ENCODE measurements around the gene RASL11B. TPM values are rescaled to one million over a fixed set of nuclear protein-coding genes. Genes with fewer than 3 reads are reported as not detected.

The RASL11B gene
- total RNA-seq, 2 experiments from 2014 or later, result 0.29 to 0.34 TPM

GRCh38 chr4:52884994-52885393, 22.9 kb downstream of the RASL11B start:
- Mint-ChIP-seq H3K4me1 (ENCODE audit: low read depth) (peaks cover 6% of the 10 kb centered on the region), H3K27me3 (no peaks in the 10 kb centered on the region), H3K27ac (no peak overlapping the region), H3K9me3 (no peaks in the 10 kb centered on the region), H3K36me3 (ENCODE audit: low read depth) (peaks cover 25% of the 10 kb centered on the region), H3K4me3 (no peak overlapping the region)
- CTCF ChIA-PET, result interaction anchor here (1.2 kb wide), 1 partner anchor 26 kb away, joined by 3 read pairs; no protein-coding TSS in a partner anchor
- intact Hi-C loops (cut with micrococcal nuclease), result no loop called here
- TF ChIP-seq, protein P1, sequence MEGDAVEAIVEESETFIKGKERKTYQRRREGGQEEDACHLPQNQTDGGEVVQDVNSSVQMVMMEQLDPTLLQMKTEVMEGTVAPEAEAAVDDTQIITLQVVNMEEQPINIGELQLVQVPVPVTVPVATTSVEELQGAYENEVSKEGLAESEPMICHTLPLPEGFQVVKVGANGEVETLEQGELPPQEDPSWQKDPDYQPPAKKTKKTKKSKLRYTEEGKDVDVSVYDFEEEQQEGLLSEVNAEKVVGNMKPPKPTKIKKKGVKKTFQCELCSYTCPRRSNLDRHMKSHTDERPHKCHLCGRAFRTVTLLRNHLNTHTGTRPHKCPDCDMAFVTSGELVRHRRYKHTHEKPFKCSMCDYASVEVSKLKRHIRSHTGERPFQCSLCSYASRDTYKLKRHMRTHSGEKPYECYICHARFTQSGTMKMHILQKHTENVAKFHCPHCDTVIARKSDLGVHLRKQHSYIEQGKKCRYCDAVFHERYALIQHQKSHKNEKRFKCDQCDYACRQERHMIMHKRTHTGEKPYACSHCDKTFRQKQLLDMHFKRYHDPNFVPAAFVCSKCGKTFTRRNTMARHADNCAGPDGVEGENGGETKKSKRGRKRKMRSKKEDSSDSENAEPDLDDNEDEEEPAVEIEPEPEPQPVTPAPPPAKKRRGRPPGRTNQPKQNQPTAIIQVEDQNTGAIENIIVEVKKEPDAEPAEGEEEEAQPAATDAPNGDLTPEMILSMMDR (IDR thresholded peaks at IDR 0.05), result no peak
- ATAC-seq, result no peak
- POLR2A ChIA-PET, result no interaction called here
- no peak for DNase-seq

- intact Hi-C loops (cut with micrococcal nuclease), result no loop called here
- Mint-ChIP-seq H3K4me1 (ENCODE audit: low read depth) (peaks cover 14% of the 10 kb centered on the region), H3K27me3 (no peaks in the 10 kb centered on the region), H3K36me3 (ENCODE audit: low read depth) (peaks cover 21% of the 10 kb centered on the region), H3K27ac (peak overlapping the region; percentile 5), H3K9me3 (no peaks in the 10 kb centered on the region), H3K4me3 (no peak overlapping the region)
- TF ChIP-seq, protein P1 (IDR thresholded peaks at IDR 0.05), result no peak
- ChIA-PET CTCF (no interaction called here), POLR2A (no interaction called here)
- DNase-seq (no peak), ATAC-seq (no peak)
Observed at GRCh38 chr4:52889354-52889753, 27.2 kb downstream of the RASL11B start.

DNA sequence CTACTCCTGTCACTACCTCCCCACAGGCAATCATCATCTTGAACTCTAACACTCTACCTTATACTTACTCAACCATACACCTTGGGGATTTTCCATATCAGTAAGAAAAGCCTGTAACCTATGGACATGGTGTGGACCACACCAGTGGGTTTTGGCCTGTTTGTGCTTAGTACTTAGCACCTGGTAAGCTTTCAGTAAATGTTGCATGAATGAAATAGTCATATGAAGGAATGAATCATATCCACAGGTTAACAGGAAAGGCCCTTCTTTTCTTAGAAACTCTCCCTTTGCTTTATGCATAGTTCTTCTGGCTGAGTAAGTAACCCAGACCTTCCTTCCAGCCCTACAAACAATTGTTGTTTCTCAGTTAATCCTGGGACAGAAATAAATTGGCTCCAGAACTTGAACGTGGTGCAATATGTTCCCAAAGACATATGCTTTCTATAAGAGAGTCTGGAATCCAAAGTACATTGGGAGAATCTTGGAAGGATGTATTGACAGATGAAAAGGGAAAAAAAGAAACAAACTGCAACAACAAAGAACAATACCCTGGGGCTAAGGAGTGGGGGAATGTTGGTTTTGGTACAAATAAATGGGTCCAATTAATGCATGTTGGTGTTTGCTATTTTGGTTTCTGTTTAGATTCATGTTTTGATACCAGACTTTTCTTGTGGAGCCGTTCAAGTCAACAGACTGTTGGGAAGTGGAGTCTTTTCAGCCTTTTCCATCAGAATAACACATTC, 27.8 kb downstream of the RASL11B start:
- CTCF ChIA-PET, result interaction anchor here (2.9 kb wide), 1 partner anchor 22 kb away, joined by 13 read pairs; no protein-coding TSS in a partner anchor
- Mint-ChIP-seq H3K4me1 (ENCODE audit: low read depth) (peaks cover 16% of the 10 kb centered on the region), H3K27me3 (no peaks in the 10 kb centered on the region), H3K27ac (peak overlapping the region; percentile 10), H3K9me3 (no peaks in the 10 kb centered on the region), H3K36me3 (ENCODE audit: low read depth) (peaks cover 21% of the 10 kb centered on the region), H3K4me3 (no peak overlapping the region)
- peak; percentile 88 for ATAC-seq
- peak; percentile 40 for DNase-seq
- POLR2A ChIA-PET, result no interaction called here
- TF ChIP-seq, protein P1 (IDR thresholded peaks at IDR 0.05), result no peak
- intact Hi-C loops (cut with micrococcal nuclease), result no loop called here

DNA sequence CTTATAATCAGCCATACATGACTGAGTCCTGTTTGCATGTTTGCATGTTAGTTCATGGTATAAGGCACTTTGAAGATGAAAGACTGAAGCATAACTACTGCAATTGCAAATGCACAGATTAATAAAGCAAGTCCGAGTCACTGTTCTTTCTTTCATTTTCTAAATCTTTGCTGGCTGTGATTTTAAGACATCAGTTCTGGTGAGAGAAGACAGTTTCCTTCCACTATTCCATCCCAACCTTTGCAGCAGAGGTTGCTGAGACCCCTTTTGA, 28.3 kb downstream of the RASL11B start:
- ATAC-seq, result no peak
- ChIA-PET CTCF (interaction anchor here (2.9 kb wide), 1 partner anchor 21 kb away, joined by 13 read pairs; no protein-coding TSS in a partner anchor), POLR2A (no interaction called here)

DNA sequence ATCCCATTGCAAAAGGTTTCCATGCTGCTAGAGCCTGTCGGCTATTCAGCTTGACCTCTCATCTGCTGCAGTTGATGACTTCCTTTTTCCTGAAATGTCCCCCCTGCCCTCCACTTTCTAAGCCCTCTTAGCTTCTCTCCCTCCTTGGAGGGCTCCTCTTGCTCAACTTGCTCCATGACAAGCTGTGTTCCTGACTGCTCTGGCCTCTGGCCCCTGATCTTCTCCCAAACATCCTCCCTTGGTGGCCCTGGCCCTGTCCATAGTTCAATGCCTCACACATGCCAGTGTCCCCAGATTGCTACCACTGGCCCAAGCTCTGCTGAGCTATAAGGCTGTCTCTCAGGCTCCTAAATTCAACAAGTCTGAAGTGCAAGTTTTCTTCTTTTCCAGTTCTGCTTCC, 29.6 kb downstream of the RASL11B start:
- Mint-ChIP-seq H3K4me1 (ENCODE audit: low read depth) (peaks cover 21% of the 10 kb centered on the region), H3K27ac (no peak overlapping the region), H3K9me3 (no peaks in the 10 kb centered on the region), H3K4me3 (no peak overlapping the region), H3K36me3 (ENCODE audit: low read depth) (peaks cover 18% of the 10 kb centered on the region), H3K27me3 (no peaks in the 10 kb centered on the region)
- ChIA-PET CTCF (interaction anchor here (2.9 kb wide), 1 partner anchor 20 kb away, joined by 13 read pairs; no protein-coding TSS in a partner anchor), POLR2A (no interaction called here)
- DNase-seq, result no peak
- ATAC-seq, result no peak
- TF ChIP-seq, protein P1 (IDR thresholded peaks at IDR 0.05), result no peak
- intact Hi-C loops (cut with micrococcal nuclease), result no loop called here

More for the DNA sequence above, 28.3 kb downstream of the RASL11B start:
- no peaks in the 10 kb centered on the region for H3K9me3 Mint-ChIP-seq
- peaks cover 21% of the 10 kb centered on the region for H3K4me1 Mint-ChIP-seq (ENCODE audit: low read depth)
- peaks cover 19% of the 10 kb centered on the region for H3K36me3 Mint-ChIP-seq (ENCODE audit: low read depth)
- DNase-seq, result no peak
- H3K27me3 Mint-ChIP-seq, result no peaks in the 10 kb centered on the region
- no peak overlapping the region for H3K27ac Mint-ChIP-seq
- H3K4me3 Mint-ChIP-seq, result no peak overlapping the region
- TF ChIP-seq, protein P1 (IDR thresholded peaks at IDR 0.05), result no peak
- intact Hi-C loops (cut with micrococcal nuclease), result no loop called here

All from activated CD8-positive, alpha-beta T cell treated with anti-CD3 and anti-CD28 coated beads for 36 hours (primary cell).